Fibroblast of pulmonary artery (primary cell): Measurements from ENCODE around the gene SETD3.

Source experiments
- DNase-seq: peaks from one replicate; pipeline ENCODE4 v3.0.0-alpha.2; 2010; ENCODE audit warnings: low read depth
- H3K4me3 ChIP-seq: replicated peaks from 2 replicates; pipeline ENCODE4 v1.5.1; 2011; ENCODE audit warnings: low read depth, mild to moderate bottlenecking, control low read depth, low read length, moderate library complexity
- CTCF ChIP-seq: IDR thresholded peaks from 2 replicates; pipeline ENCODE4 v1.5.1; 2011; ENCODE audit warnings: mild to moderate bottlenecking, control low read depth, low read length, inconsistent platforms; ENCODE audit errors: missing control alignments

Gene SETD3

GRCh38 chr14:99454246-99454645, 26.4 kb downstream of the SETD3 start:
- TF ChIP-seq CTCF, result no peak
- no peak for DNase-seq
- H3K4me3 ChIP-seq, result no peak overlapping the region

GRCh38 chr14:99452968-99453367, 27.7 kb downstream of the SETD3 start:
- no peak for TF ChIP-seq CTCF
- no peak for DNase-seq
- no peak overlapping the region for H3K4me3 ChIP-seq

GRCh38 chr14:99451234-99451633, 29.4 kb downstream of the SETD3 start:
- no peak overlapping the region for H3K4me3 ChIP-seq
- no peak for DNase-seq
- no peak for TF ChIP-seq CTCF

GRCh38 chr14:99450266-99450665, 30.4 kb downstream of the SETD3 start:
- H3K4me3 ChIP-seq, result no peak overlapping the region

GRCh38 chr14:99447739-99448138, 32.9 kb downstream of the SETD3 start:
- DNase-seq, result no peak
- no peak overlapping the region for H3K4me3 ChIP-seq
- no peak for TF ChIP-seq CTCF

More at GRCh38 chr14:99450266-99450665, 30.4 kb downstream of the SETD3 start:
- TF ChIP-seq CTCF, result no peak
- no peak for DNase-seq

GRCh38 chr14:99445931-99446330, 34.7 kb downstream of the SETD3 start:
- no peak for DNase-seq
- no peak overlapping the region for H3K4me3 ChIP-seq
- no peak for TF ChIP-seq CTCF

GRCh38 chr14:99441918-99442317, 38.7 kb downstream of the SETD3 start:
- no peak for DNase-seq
- TF ChIP-seq CTCF, result no peak
- no peak overlapping the region for H3K4me3 ChIP-seq
